WERI-Rb-1 (cell line): ENCODE data around the gene DBH.
A peak's percentile ranks its signal among the peaks of the same experiment; 100 is the strongest.

ENCODE experiments used
- DNase-seq: peaks from one replicate; pipeline ENCODE4 v3.0.0-alpha.2; 2020
- H3K27ac ChIP-seq: fragments of 250-450 bp; sonication (Bioruptor Pico); 2 replicates; pipeline ENCODE4 v1.5.1; 2020; ENCODE audit warnings: mild to moderate bottlenecking, moderate library complexity
- H3K27me3 ChIP-seq: fragments of 250-450 bp; sonication (Bioruptor Pico); 2 replicates; pipeline ENCODE4 v1.5.1; 2021; ENCODE audit warnings: mild to moderate bottlenecking, low read depth, moderate library complexity; ENCODE audit not compliant: insufficient read depth, severe bottlenecking
- H3K36me3 ChIP-seq: fragments of 250-450 bp; sonication (Bioruptor Pico); 2 replicates; pipeline ENCODE4 v1.5.1; 2020; ENCODE audit warnings: mild to moderate bottlenecking, moderate library complexity
- H3K4me3 ChIP-seq: 2 replicates; pipeline ENCODE4 v1.5.1; 2011; ENCODE audit warnings: low read depth, mild to moderate bottlenecking, control low read depth, low read length
- H3K9me3 ChIP-seq: fragments of 250-450 bp; sonication (Bioruptor Pico); 2 replicates; pipeline ENCODE4 v1.5.1; 2021; ENCODE audit warnings: mild to moderate bottlenecking, moderate library complexity; ENCODE audit not compliant: severe bottlenecking
- CTCF ChIP-seq: IDR thresholded peaks from 2 replicates; pipeline ENCODE4 v1.5.1; 2011; ENCODE audit warnings: low read depth, mild to moderate bottlenecking, control low read depth, inconsistent platforms, low read length

DBH gene

DNA sequence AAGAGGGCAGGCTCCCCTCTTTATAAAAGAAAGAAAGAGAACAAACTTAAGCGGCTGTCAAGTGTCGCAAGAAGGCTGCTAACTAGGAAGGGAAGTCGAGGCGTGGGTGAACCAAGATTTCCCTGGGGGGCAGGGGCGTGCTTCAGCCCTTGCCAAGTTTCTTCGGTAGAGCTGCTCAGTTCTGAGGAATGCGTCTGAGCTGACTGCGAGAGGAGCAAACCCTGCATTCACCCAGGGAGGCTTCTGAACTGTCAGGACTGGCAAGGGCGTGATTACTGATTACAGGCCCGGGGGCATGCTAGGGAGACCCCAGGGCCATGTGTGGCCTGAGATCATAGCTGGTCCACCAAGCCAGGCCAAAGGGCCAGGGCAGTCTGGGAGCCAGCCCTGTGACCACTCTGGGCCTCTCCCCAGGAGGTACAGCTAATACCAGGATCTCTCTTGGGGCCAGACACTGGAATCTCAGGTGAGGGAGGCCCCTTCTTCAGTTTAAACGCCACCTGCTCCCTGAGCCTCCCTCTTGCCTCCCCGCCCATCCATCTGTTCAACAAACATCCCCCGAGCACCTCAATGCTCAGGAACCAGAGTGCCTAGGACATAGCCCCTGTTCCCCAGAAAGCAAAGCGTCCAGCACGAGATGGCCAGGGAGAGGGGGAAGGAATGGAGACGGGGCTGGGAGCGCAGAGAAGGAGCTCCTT lies 71.1 kb downstream of the DBH start:
- no peak for TF ChIP-seq CTCF
- H3K27ac ChIP-seq, result peak overlapping the region; percentile 88
- H3K27me3 ChIP-seq, result no peaks in the 10 kb centered on the region
- peaks cover 17% of the 10 kb centered on the region for H3K36me3 ChIP-seq
- H3K9me3 ChIP-seq, result no peaks in the 10 kb centered on the region
- H3K4me3 ChIP-seq, result no peak overlapping the region
- DNase-seq, result peak; percentile 81

GRCh38 chr9:133707763-133708245 lies 71.6 kb downstream of the DBH start:
- TF ChIP-seq CTCF, result no peak
- peak; percentile 14 for DNase-seq
- Histone ChIP-seq H3K27ac (peak overlapping the region; percentile 88), H3K4me3 (no peak overlapping the region), H3K27me3 (no peaks in the 10 kb centered on the region), H3K36me3 (peaks cover 11% of the 10 kb centered on the region; the same call in 1 of the 2 replicates), H3K9me3 (no peaks in the 10 kb centered on the region)

DNA sequence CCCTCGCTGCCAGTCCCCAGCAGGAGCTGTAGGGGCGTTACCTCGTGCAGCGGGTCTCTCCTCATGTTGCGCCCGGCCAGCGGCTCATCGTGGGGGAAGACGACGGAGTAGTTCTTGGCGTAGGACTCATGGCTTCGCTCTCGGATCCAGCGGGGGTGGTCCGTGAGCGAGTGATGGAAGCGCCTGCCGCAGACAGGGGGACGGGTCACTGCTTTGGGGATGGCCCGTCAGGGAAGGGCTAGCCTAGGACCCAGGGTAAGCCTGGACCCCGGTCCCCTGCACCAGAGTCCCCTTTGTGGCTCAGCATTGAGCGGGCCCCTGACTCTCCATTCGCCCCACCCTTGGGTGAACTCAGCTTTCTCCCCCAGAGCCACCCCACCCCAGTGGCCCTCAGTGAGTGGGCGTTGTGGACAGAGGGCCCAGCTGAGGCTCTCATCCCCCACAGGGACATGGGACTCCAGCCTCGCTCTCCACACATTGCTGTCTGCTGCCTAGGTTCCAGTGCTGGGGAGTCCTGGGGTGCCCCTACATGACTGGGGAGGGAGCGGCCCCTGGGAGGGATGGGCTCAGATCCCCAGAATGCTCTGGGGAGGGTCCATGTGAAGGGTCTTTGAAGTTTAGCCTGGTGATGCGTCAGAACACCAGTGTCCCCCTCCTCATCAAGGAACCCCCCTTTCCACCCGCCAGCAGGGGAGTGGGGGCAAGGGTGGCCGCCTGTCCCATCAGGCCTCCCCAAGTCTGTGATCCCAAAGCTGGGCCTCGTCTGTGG lies 72.3 kb downstream of the DBH start:
- Histone ChIP-seq H3K9me3 (no peaks in the 10 kb centered on the region), H3K27me3 (no peaks in the 10 kb centered on the region), H3K4me3 (no peak overlapping the region), H3K27ac (peak overlapping the region; percentile 88), H3K36me3 (peaks cover 6% of the 10 kb centered on the region; the same call in 1 of the 2 replicates)
- DNase-seq, result peak; percentile 13
- TF ChIP-seq CTCF, result no peak
